Common myeloid progenitor, CD34-positive (primary cell): Measurements from ENCODE around the gene RAD17.
"Not testable (repeated sequence)": the region's sequence is repeated elsewhere in the genome, so short reads cannot be mapped to it uniquely, and the experiment has no call there.

Source experiments
- CTCF ChIA-PET: fragments of 350-600 bp; sonication (Branson Sonifier 250); formaldehyde crosslinking; loops from one replicate; lab custom pipeline; 2021; ENCODE audit warnings: antibody characterized with exemption; lab: Charles Lee
- POLR2A ChIA-PET: fragments of 350-600 bp; sonication (Branson Sonifier 250); formaldehyde crosslinking; loops from one replicate; lab custom pipeline; 2021; ENCODE audit warnings: antibody characterized with exemption; lab: Charles Lee
- DNase-seq, 3 donors: peaks; one replicate each; pipeline versions ENCODE4 v3.0.0 to v3.0.0-alpha.2; 2013
- H3K27ac ChIP-seq, 2 experiments: 1 replicate in 1 of 2; 2 replicates in 1 of 2; pipeline ENCODE4 v1.7.0; 2013; ENCODE audit warnings: inconsistent platforms in 2 of 2, low read length in 2 of 2, mild to moderate bottlenecking in 2 of 2, low read depth in 1 of 2, moderate library complexity in 1 of 2; ENCODE audit not compliant: severe bottlenecking in 2 of 2, insufficient read depth in 1 of 2, poor library complexity in 1 of 2
- H3K27me3 ChIP-seq, 5 experiments: replicated peaks in 2 of 5; 1 replicate in 3 of 5; 2 replicates in 2 of 5; pipeline versions ENCODE4 v1.6.1 to v1.7.0; 2013; ENCODE audit warnings: low read length in 4 of 5, mild to moderate bottlenecking in 2 of 5, moderate library complexity in 2 of 5, inconsistent platforms in 1 of 5; ENCODE audit not compliant: insufficient read depth in 5 of 5, control insufficient read depth in 4 of 5
- H3K36me3 ChIP-seq, 4 experiments: 1 replicate in 2 of 4; 2 replicates in 2 of 4; pipeline versions ENCODE4 v1.6.1 to v1.7.0; 2013; ENCODE audit warnings: low read length in 3 of 4, control low read depth in 1 of 4, mild to moderate bottlenecking in 1 of 4; ENCODE audit not compliant: control insufficient read depth in 4 of 4, insufficient read depth in 4 of 4
- H3K4me1 ChIP-seq, 4 experiments: 1 replicate in 3 of 4; 2 replicates in 1 of 4; pipeline versions ENCODE4 v1.6.1 to v1.7.1; 2013; ENCODE audit warnings: low read length in 3 of 4, mild to moderate bottlenecking in 3 of 4, control low read depth in 1 of 4, inconsistent platforms in 1 of 4, moderate library complexity in 1 of 4; ENCODE audit not compliant: control insufficient read depth in 4 of 4, insufficient read depth in 4 of 4; ENCODE audit errors: control extremely low read depth in 1 of 4
- H3K4me3 ChIP-seq, 7 experiments: 1 replicate in 4 of 7; 2 replicates in 3 of 7; pipeline versions ENCODE4 v1.5.1 to v1.7.0; 2013; ENCODE audit warnings: mild to moderate bottlenecking in 7 of 7, low read length in 6 of 7, moderate library complexity in 6 of 7, inconsistent platforms in 2 of 7, low read depth in 2 of 7, control low read depth in 1 of 7; ENCODE audit not compliant: insufficient read depth in 4 of 7, control insufficient read depth in 1 of 7; ENCODE audit errors: extremely low read depth in 1 of 7
- H3K9me3 ChIP-seq, 5 experiments: 1 replicate in 4 of 5; 2 replicates in 1 of 5; pipeline versions ENCODE4 v1.6.1 to v1.7.1; 2013; ENCODE audit warnings: low read length in 4 of 5, mild to moderate bottlenecking in 2 of 5, inconsistent platforms in 1 of 5, low read depth in 1 of 5, moderate library complexity in 1 of 5; ENCODE audit not compliant: control insufficient read depth in 4 of 5, insufficient read depth in 2 of 5; ENCODE audit errors: control extremely low read depth in 1 of 5
- WGBS: methylation state at CpG from one replicate; pipeline ENCODE4 v1.1.5; 2013; ENCODE audit not compliant: insufficient coverage; 5-methylcytosine and 5-hydroxymethylcytosine counted together

Gene RAD17

DNA sequence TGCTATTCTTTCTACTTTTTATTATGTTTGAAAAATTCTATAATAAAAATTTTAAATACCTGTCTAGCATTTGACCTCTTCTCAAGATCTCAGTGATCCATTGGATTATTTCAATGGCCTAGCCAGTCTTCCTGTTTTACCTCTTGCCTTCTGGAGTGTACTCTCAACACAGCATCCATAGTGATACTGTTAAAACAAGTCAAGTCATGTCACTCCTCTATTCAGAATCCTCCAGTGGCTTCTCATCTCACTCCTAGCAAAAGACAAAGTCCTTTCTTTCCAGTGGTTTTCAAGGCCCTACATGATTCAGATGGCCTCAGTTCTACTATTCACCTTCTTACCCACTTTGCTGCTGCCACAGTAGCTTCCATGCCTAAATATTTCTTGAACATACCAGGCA is 47.1 kb downstream of the RAD17 start:
- H3K4me1 ChIP-seq, result peaks cover 0 to 12% (median 2%) of the 10 kb centered on the region in 4 experiments
- CTCF ChIA-PET, result no interaction called here

GRCh38 chr5:69418554-69418953 is 48.9 kb downstream of the RAD17 start:
- peaks cover 0 to 12% (median 2%) of the 10 kb centered on the region in 4 experiments for H3K4me1 ChIP-seq

More for the DNA sequence above, 47.1 kb downstream of the RAD17 start:
- Histone ChIP-seq H3K36me3 (peaks cover 0 to 16% (median 9%) of the 10 kb centered on the region in 4 experiments), H3K4me3 (no peak overlapping the region), H3K27ac (no peak overlapping the region), H3K9me3 (peaks cover 0 to 5% (median 0%) of the 10 kb centered on the region in 5 experiments), H3K27me3 (peaks cover 0 to 42% (median 19%) of the 10 kb centered on the region in 5 experiments)
- POLR2A ChIA-PET, result no interaction called here
- no peak for DNase-seq

GRCh38 chr5:69431424-69432303 is 62.0 kb downstream of the RAD17 start:
- WGBS, result 96% methylated on average over 3 of the region's 11 CpGs
- Histone ChIP-seq H3K27me3 (peaks cover 0 to 28% (median 0%) of the 10 kb centered on the region in 5 experiments), H3K36me3 (no peaks in the 10 kb centered on the region), H3K4me1 (peaks cover 0 to 8% (median 3%) of the 10 kb centered on the region in 4 experiments), H3K4me3 (no peak overlapping the region), H3K9me3 (no peaks in the 10 kb centered on the region), H3K27ac (no peak overlapping the region)
- no peak for DNase-seq
- ChIA-PET CTCF (interaction anchor here (1.2 kb wide), 1 partner anchor 34 kb away, joined by 3 read pairs; no protein-coding TSS in a partner anchor), POLR2A (no interaction called here)

More at GRCh38 chr5:69418554-69418953, 48.9 kb downstream of the RAD17 start:
- H3K4me3 ChIP-seq, result no peak overlapping the region
- WGBS, result no CpG with 5 or more reads among the region's 3 CpGs
- peaks cover 0 to 15% (median 6%) of the 10 kb centered on the region in 4 experiments for H3K36me3 ChIP-seq
- peaks cover 0 to 46% (median 19%) of the 10 kb centered on the region in 5 experiments for H3K27me3 ChIP-seq
- ChIA-PET CTCF (no interaction called here), POLR2A (no interaction called here)
- H3K9me3 ChIP-seq, result peaks cover 0 to 8% (median 0%) of the 10 kb centered on the region in 5 experiments
- DNase-seq, result no peak
- no peak overlapping the region for H3K27ac ChIP-seq

- Histone ChIP-seq H3K9me3 (no peaks in the 10 kb centered on the region), H3K27me3 (peaks cover 0 to 20% (median 0%) of the 10 kb centered on the region in 5 experiments), H3K4me1 (peaks cover 0 to 8% (median 3%) of the 10 kb centered on the region in 4 experiments), H3K4me3 (no peak overlapping the region), H3K27ac (no peak overlapping the region), H3K36me3 (no peaks in the 10 kb centered on the region)
- ChIA-PET CTCF (interaction anchor here (1.2 kb wide), 1 partner anchor 34 kb away, joined by 3 read pairs; no protein-coding TSS in a partner anchor), POLR2A (no interaction called here)
- no peak for DNase-seq
- 90% methylated on average over 4 of the region's 8 CpGs for WGBS
Measured at GRCh38 chr5:69432412-69433206, 63.0 kb downstream of the RAD17 start.

- POLR2A ChIA-PET, result not testable (repeated sequence)
Measured at GRCh38 chr5:69435276-69435884, 65.8 kb downstream of the RAD17 start.

GRCh38 chr5:69444127-69444754 is 74.6 kb downstream of the RAD17 start:
- DNase-seq, result no peak
- Histone ChIP-seq H3K9me3 (no peaks in the 10 kb centered on the region), H3K36me3 (no peaks in the 10 kb centered on the region), H3K27ac (no peak overlapping the region), H3K4me1 (no peaks in the 10 kb centered on the region), H3K4me3 (no peak overlapping the region), H3K27me3 (no peaks in the 10 kb centered on the region)
- CTCF ChIA-PET, result no interaction called here
- POLR2A ChIA-PET, result no interaction called here
- 100% methylated on average over 6 of the region's 7 CpGs for WGBS

More at GRCh38 chr5:69435276-69435884, 65.8 kb downstream of the RAD17 start:
- 100% methylated on average over 2 of the region's 5 CpGs for WGBS
- not testable (repeated sequence) for DNase-seq, H3K9me3 ChIP-seq, H3K4me3 ChIP-seq, H3K4me1 ChIP-seq, H3K27ac ChIP-seq, H3K36me3 ChIP-seq
- peaks cover 0 to 18% (median 0%) of the 10 kb centered on the region in 5 experiments for H3K27me3 ChIP-seq
- CTCF ChIA-PET, result interaction anchor here (1.2 kb wide), 1 partner anchor 27 kb away, joined by 3 read pairs; no protein-coding TSS in a partner anchor
